Measurements from ENCODE around the gene ZFP82. TPM values are rescaled to one million over a fixed set of nuclear protein-coding genes. Genes with fewer than 3 reads are reported as not detected.
A peak's percentile ranks its signal among the peaks of the same experiment; 100 is the strongest.

Gene ZFP82
- total RNA-seq (2022) (not detected in 2 replicates), Bru-seq, nascent RNA (not detected), BruChase-seq, experiment 1, labeled RNA remaining after a 6-hour chase (percentile 6 among the genes with signal in this experiment), BruChase-seq, experiment 2, labeled RNA remaining after a 2-hour chase (percentile 8 among the genes with signal in this experiment)
- long read RNA-seq, result 0 reads

- TF ChIP-seq, protein P1, sequence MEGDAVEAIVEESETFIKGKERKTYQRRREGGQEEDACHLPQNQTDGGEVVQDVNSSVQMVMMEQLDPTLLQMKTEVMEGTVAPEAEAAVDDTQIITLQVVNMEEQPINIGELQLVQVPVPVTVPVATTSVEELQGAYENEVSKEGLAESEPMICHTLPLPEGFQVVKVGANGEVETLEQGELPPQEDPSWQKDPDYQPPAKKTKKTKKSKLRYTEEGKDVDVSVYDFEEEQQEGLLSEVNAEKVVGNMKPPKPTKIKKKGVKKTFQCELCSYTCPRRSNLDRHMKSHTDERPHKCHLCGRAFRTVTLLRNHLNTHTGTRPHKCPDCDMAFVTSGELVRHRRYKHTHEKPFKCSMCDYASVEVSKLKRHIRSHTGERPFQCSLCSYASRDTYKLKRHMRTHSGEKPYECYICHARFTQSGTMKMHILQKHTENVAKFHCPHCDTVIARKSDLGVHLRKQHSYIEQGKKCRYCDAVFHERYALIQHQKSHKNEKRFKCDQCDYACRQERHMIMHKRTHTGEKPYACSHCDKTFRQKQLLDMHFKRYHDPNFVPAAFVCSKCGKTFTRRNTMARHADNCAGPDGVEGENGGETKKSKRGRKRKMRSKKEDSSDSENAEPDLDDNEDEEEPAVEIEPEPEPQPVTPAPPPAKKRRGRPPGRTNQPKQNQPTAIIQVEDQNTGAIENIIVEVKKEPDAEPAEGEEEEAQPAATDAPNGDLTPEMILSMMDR (IDR thresholded peaks at IDR 0.05; ENCODE audit: unreplicated experiment), result no peak
- Mint-ChIP-seq H3K36me3 (ENCODE audit: insufficient read depth, unreplicated experiment) (no peaks in the 10 kb centered on the region), H3K4me3 (ENCODE audit: low read depth, unreplicated experiment) (no peak within 1 kb of the TSS), H3K9me3 (ENCODE audit: low read depth, unreplicated experiment) (peaks cover 19% of the 10 kb centered on the region), H3K4me1 (ENCODE audit: low read depth, unreplicated experiment) (no peaks in the 10 kb centered on the region), H3K27me3 (ENCODE audit: unreplicated experiment) (no peaks in the 10 kb centered on the region), H3K27ac (ENCODE audit: unreplicated experiment) (no peak within 1 kb of the TSS)
- intact Hi-C loops (cut with micrococcal nuclease; ENCODE audit: unreplicated experiment), result no loop called here
- no TSS peak for BruUV-seq (replicated peaks)
- no peak for DNase-seq
- CTCF ChIA-PET, result no interaction called here
Observed at GRCh38 chr19:36418287-36419001, at the start of gene ZFP82. TSS of gene ZFP82 (minus strand) at chr19:36418644. CDS start at chr19:36409789, 8,855 bp downstream.

DNA sequence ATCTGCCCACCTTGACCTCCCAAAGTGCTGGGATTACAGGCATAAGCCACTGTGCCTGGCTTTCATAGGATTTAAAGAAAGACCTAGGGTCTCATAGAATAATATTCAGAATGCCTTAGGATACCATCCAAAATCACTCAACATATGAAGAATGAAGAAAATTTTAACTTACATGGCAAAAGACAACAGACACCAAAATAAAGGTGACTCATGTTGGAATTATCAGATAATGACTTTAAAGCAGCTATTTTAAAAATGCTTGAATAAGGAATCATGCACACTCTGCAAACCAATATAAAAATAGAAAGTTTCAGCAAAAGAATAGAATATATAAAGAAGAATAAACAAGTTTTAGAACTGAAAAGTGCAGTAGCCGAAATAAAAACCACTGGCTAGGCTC is 41.6 kb upstream of the ZFP82 start:
- H3K27ac Mint-ChIP-seq (ENCODE audit: unreplicated experiment), result no peak overlapping the region
- no peak for DNase-seq
- H3K9me3 Mint-ChIP-seq (ENCODE audit: low read depth, unreplicated experiment), result peaks cover 21% of the 10 kb centered on the region
- no TSS peak for BruUV-seq (replicated peaks)
- intact Hi-C loops (cut with micrococcal nuclease; ENCODE audit: unreplicated experiment), result no loop called here
- no peaks in the 10 kb centered on the region for H3K4me1 Mint-ChIP-seq (ENCODE audit: low read depth, unreplicated experiment)
- no peak overlapping the region for H3K4me3 Mint-ChIP-seq (ENCODE audit: low read depth, unreplicated experiment)
- H3K27me3 Mint-ChIP-seq (ENCODE audit: unreplicated experiment), result no peaks in the 10 kb centered on the region
- peaks cover 6% of the 10 kb centered on the region for H3K36me3 Mint-ChIP-seq (ENCODE audit: insufficient read depth, unreplicated experiment)
- CTCF ChIA-PET, result no interaction called here
- TF ChIP-seq, protein P1 (IDR thresholded peaks at IDR 0.05; ENCODE audit: unreplicated experiment), result no peak

DNA sequence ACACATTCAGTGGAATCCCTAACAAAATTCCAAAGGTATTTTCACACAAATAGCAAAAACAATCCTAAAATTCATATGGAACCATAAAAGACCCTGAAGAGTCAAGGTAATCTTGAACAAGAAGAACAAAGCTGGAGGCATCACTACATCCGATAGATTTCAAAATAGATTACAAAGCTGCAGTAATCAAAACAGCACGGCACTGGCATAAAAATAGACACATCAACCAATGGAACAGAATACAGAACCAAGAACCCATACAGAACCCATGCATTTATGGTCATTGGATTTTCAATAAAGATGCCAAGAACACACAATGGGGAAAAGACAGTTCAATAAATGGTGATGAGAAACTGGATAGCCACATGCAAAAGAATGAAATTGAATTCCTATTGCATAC is 38.4 kb upstream of the ZFP82 start:
- Mint-ChIP-seq H3K36me3 (ENCODE audit: insufficient read depth, unreplicated experiment) (no peaks in the 10 kb centered on the region), H3K9me3 (ENCODE audit: low read depth, unreplicated experiment) (peaks cover 27% of the 10 kb centered on the region), H3K4me3 (ENCODE audit: low read depth, unreplicated experiment) (no peak overlapping the region), H3K27ac (ENCODE audit: unreplicated experiment) (no peak overlapping the region), H3K4me1 (ENCODE audit: low read depth, unreplicated experiment) (no peaks in the 10 kb centered on the region), H3K27me3 (ENCODE audit: unreplicated experiment) (no peaks in the 10 kb centered on the region)
- no peak for DNase-seq
- TF ChIP-seq, protein P1 (IDR thresholded peaks at IDR 0.05; ENCODE audit: unreplicated experiment), result no peak
- CTCF ChIA-PET, result no interaction called here
- no TSS peak for BruUV-seq (replicated peaks)
- intact Hi-C loops (cut with micrococcal nuclease; ENCODE audit: unreplicated experiment), result no loop called here

DNA sequence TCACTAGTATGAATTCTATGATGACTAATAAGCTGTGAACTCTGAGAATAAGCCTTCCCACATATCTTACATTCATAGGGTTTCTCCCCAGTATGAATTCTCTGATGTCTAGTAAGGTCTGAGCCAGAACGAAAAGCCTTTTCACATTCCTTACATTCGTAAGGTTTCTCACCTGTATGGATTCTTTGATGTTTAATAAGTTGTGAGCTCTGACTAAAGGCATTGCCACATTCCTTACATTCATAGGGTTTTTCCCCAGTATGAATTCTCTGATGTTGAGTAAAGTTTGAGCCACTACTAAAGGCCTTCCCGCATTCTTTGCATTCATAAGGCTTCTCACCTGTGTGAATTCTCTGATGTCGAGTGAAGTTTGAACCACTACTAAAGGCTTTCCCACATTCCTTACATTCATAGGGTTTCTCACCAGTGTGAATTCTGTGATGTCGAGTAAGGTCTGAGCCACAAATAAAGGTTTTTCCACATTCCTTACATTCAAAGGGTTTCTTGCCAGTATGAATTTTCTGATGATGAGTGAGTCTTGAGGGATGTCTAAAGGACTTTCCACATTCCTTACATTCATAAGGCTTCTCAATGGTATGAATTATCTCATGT is 30.7 kb upstream of the ZFP82 start:
- Mint-ChIP-seq H3K4me1 (ENCODE audit: low read depth, unreplicated experiment) (no peaks in the 10 kb centered on the region), H3K27me3 (ENCODE audit: unreplicated experiment) (no peaks in the 10 kb centered on the region), H3K9me3 (ENCODE audit: low read depth, unreplicated experiment) (peaks cover 13% of the 10 kb centered on the region), H3K36me3 (ENCODE audit: insufficient read depth, unreplicated experiment) (peaks cover 8% of the 10 kb centered on the region), H3K27ac (ENCODE audit: unreplicated experiment) (no peak overlapping the region), H3K4me3 (ENCODE audit: low read depth, unreplicated experiment) (no peak overlapping the region)
- DNase-seq, result no peak
- intact Hi-C loops (cut with micrococcal nuclease; ENCODE audit: unreplicated experiment), result no loop called here
- TF ChIP-seq, protein P1 (IDR thresholded peaks at IDR 0.05; ENCODE audit: unreplicated experiment), result no peak
- no TSS peak for BruUV-seq (replicated peaks)
- CTCF ChIA-PET, result no interaction called here

Measured in Calu3 (cell line).